ENCODE measurements around the gene LRMDA. TPM values are rescaled to one million over a fixed set of nuclear protein-coding genes. Genes with fewer than 3 reads are reported as not detected.

Gene LRMDA
- total and polyA plus RNA-seq, 2 donors from 2014 or later: 23.2 to 48.6 TPM

- H3K9ac ChIP-seq (ENCODE audit: low read length in 3 of 3): no peak overlapping the region
- no peaks in the 10 kb centered on the region for H3K4me1 ChIP-seq (ENCODE audit: control insufficient read depth in 2 of 3, insufficient read depth in 2 of 3, low read depth in 1 of 3, low read length in 3 of 3)
- no peak overlapping the region for H3K4me3 ChIP-seq (ENCODE audit: low read length in 3 of 3)
- H3K9me3 ChIP-seq (ENCODE audit: control insufficient read depth in 2 of 3, insufficient read depth in 1 of 3, low read length in 3 of 3): no peaks in the 10 kb centered on the region
- TF ChIP-seq CTCF (IDR thresholded peaks at IDR 0.05; ENCODE audit: borderline replicate concordance, extremely low read depth, insufficient read depth): no peak
- intact Hi-C loops (cut with DNase I): no loop called here
- no peaks in the 10 kb centered on the region for H3K27me3 ChIP-seq (ENCODE audit: control insufficient read depth, insufficient read depth, low read length)
- H3K27ac ChIP-seq (ENCODE audit: low read depth in 2 of 2, low read length in 2 of 2): no peak overlapping the region
- no peak for DNase-seq
- FAIRE-seq: no peak
- H3K36me3 ChIP-seq (ENCODE audit: control insufficient read depth in 2 of 3, insufficient read depth in 3 of 3, low read length in 3 of 3): no peaks in the 10 kb centered on the region
Measured at GRCh38 chr10:75929630-75930161, 498.3 kb downstream of the LRMDA start.

GRCh38 chr10:75932921-75933320, 501.5 kb downstream of the LRMDA start:
- Histone ChIP-seq H3K9me3 (ENCODE audit: control insufficient read depth in 2 of 3, insufficient read depth in 1 of 3, low read length in 3 of 3) (no peaks in the 10 kb centered on the region), H3K4me1 (ENCODE audit: control insufficient read depth in 2 of 3, insufficient read depth in 2 of 3, low read depth in 1 of 3, low read length in 3 of 3) (no peaks in the 10 kb centered on the region), H3K27ac (ENCODE audit: low read depth in 2 of 2, low read length in 2 of 2) (no peak overlapping the region), H3K4me3 (ENCODE audit: low read length in 3 of 3) (no peak overlapping the region), H3K9ac (ENCODE audit: low read length in 3 of 3) (no peak overlapping the region), H3K27me3 (ENCODE audit: control insufficient read depth, insufficient read depth, low read length) (no peaks in the 10 kb centered on the region), H3K36me3 (ENCODE audit: control insufficient read depth in 2 of 3, insufficient read depth in 3 of 3, low read length in 3 of 3) (no peaks in the 10 kb centered on the region)
- no peak for TF ChIP-seq CTCF (IDR thresholded peaks at IDR 0.05; ENCODE audit: borderline replicate concordance, extremely low read depth, insufficient read depth)
- DNase-seq (no peak), FAIRE-seq (no peak)
- intact Hi-C loops (cut with DNase I): no loop called here

- H3K27me3 ChIP-seq (ENCODE audit: control insufficient read depth, insufficient read depth, low read length): no peaks in the 10 kb centered on the region
- no peaks in the 10 kb centered on the region for H3K9me3 ChIP-seq (ENCODE audit: control insufficient read depth in 2 of 3, insufficient read depth in 1 of 3, low read length in 3 of 3)
- no peaks in the 10 kb centered on the region for H3K36me3 ChIP-seq (ENCODE audit: control insufficient read depth in 2 of 3, insufficient read depth in 3 of 3, low read length in 3 of 3)
- no peak overlapping the region for H3K9ac ChIP-seq (ENCODE audit: low read length in 3 of 3)
- no peak overlapping the region for H3K27ac ChIP-seq (ENCODE audit: low read depth in 2 of 2, low read length in 2 of 2)
- H3K4me1 ChIP-seq (ENCODE audit: control insufficient read depth in 2 of 3, insufficient read depth in 2 of 3, low read depth in 1 of 3, low read length in 3 of 3): no peaks in the 10 kb centered on the region
- intact Hi-C loops (cut with DNase I): no loop called here
- no peak for TF ChIP-seq CTCF (IDR thresholded peaks at IDR 0.05; ENCODE audit: borderline replicate concordance, extremely low read depth, insufficient read depth)
- H3K4me3 ChIP-seq (ENCODE audit: low read length in 3 of 3): no peak overlapping the region
- DNase-seq: no peak
- no peak for FAIRE-seq
Measured at GRCh38 chr10:75935240-75935639, 503.8 kb downstream of the LRMDA start.
